Lung (tissue), 12 donors: ENCODE measurements around the gene MSRB3. TPM values are rescaled to one million over a fixed set of nuclear protein-coding genes. Genes with fewer than 3 reads are reported as not detected.

Experiments used
- ATAC-seq: fragments of 200-7000 bp; cut with Tn5 transposase; one replicate; pipeline ENCODE4 v1.9.1; 2020; ENCODE audit warnings: moderate number of reproducible peaks; ENCODE audit not compliant: insufficient read depth, low FRiP score
- DNase-seq, 3 donors: peaks; one replicate each; pipeline ENCODE4 v3.0.0-alpha.2; 2013 to 2017
- H3K27ac ChIP-seq, 2 donors: one replicate each; pipeline ENCODE4 v1.5.1; 2013; ENCODE audit warnings: mild to moderate bottlenecking in 2 of 2, moderate library complexity in 2 of 2, control low read depth in 1 of 2, inconsistent platforms in 1 of 2, low read depth in 1 of 2, low read length in 1 of 2
- H3K27me3 ChIP-seq, 3 donors: one replicate each; pipeline ENCODE4 v1.5.1; 2013; ENCODE audit warnings: low read length in 2 of 3; ENCODE audit not compliant: control insufficient read depth in 3 of 3, insufficient read depth in 3 of 3
- H3K36me3 ChIP-seq, 4 donors: one replicate each; pipeline ENCODE4 v1.5.1; 2013; ENCODE audit warnings: low read length in 4 of 4, mild to moderate bottlenecking in 1 of 4, moderate library complexity in 1 of 4; ENCODE audit not compliant: control insufficient read depth in 4 of 4, insufficient read depth in 4 of 4
- H3K4me1 ChIP-seq, 5 donors: one replicate each; pipeline ENCODE4 v1.5.1; 2013; ENCODE audit warnings: low read length in 5 of 5, mild to moderate bottlenecking in 2 of 5, moderate library complexity in 1 of 5; ENCODE audit not compliant: control insufficient read depth in 5 of 5, insufficient read depth in 5 of 5
- H3K4me3 ChIP-seq: one replicate; pipeline ENCODE4 v1.5.1; 2013; ENCODE audit warnings: mild to moderate bottlenecking, control low read depth, moderate library complexity
- H3K9ac ChIP-seq, 2 donors: one replicate each; pipeline ENCODE4 v1.5.1; 2013; ENCODE audit warnings: low read length in 2 of 2, control low read depth in 1 of 2; ENCODE audit not compliant: insufficient read depth in 1 of 2
- H3K9me3 ChIP-seq, 4 donors: one replicate each; pipeline ENCODE4 v1.5.1; 2013; ENCODE audit warnings: low read length in 3 of 4, mild to moderate bottlenecking in 1 of 4, moderate library complexity in 1 of 4; ENCODE audit not compliant: control insufficient read depth in 4 of 4, insufficient read depth in 3 of 4
- CTCF ChIP-seq: IDR thresholded peaks from 2 replicates; pipeline ENCODE4 v1.5.1; 2012; ENCODE audit warnings: mild to moderate bottlenecking; ENCODE audit errors: control extremely low read depth, extremely low read depth
- WGBS, 2 donors: extraction: QIAGEN DNeasy Blood & Tissue Kit; methylation state at CpG; one replicate each; pipeline ENCODE4 v1.1.7; 2013; 5-methylcytosine and 5-hydroxymethylcytosine counted together
- polyA plus RNA-seq, 2 donors: library from polyadenylated mRNA; stranded (reverse); fragments of 200-250 nt; gene quantifications; one replicate each; pipeline ENCODE4 v1.2.1, GENCODE V29; 2013
- total RNA-seq, 2 donors: library from RNA; depleted of rRNA in 1 of 2; stranded (reverse); fragments of >200 nt in 1 of 2; gene quantifications; one replicate each; pipeline ENCODE4 v1.2.1, GENCODE V29; 2014 to 2021
- donor health status: control.
- donor health status: control.
- donor health status: Bipolar disorder and iron deficiency.
- donor health status: healthy.
- donor health status: DM: yes; HTN: yes; CAD: no.

MSRB3 gene
- total and polyA plus RNA-seq, 4 donors = 11.5 to 41.5 (median 28.3) TPM

GRCh38 chr12:65432651-65433050, 154.2 kb downstream of the MSRB3 start:
- H3K27me3 ChIP-seq = no peaks in the 10 kb centered on the region
- no peak overlapping the region for H3K27ac ChIP-seq
- DNase-seq (no peak), ATAC-seq (no peak)
- no peak overlapping the region for H3K4me3 ChIP-seq
- no peaks in the 10 kb centered on the region for H3K9me3 ChIP-seq
- peaks cover 0 to 2% (median 0%) of the 10 kb centered on the region in 4 donors for H3K36me3 ChIP-seq
- no peak overlapping the region for H3K9ac ChIP-seq
- peaks cover 0 to 16% (median 7%) of the 10 kb centered on the region in 5 donors for H3K4me1 ChIP-seq
- WGBS, 2 donors = 0 to 95% methylated on average over 1 of the region's 1 CpG
- TF ChIP-seq CTCF = no peak

GRCh38 chr12:65434737-65435136, 156.3 kb downstream of the MSRB3 start:
- Histone ChIP-seq H3K9ac (no peak overlapping the region), H3K9me3 (no peaks in the 10 kb centered on the region), H3K27ac (no peak overlapping the region), H3K27me3 (no peaks in the 10 kb centered on the region), H3K4me3 (no peak overlapping the region), H3K4me1 (peaks cover 0 to 15% (median 7%) of the 10 kb centered on the region in 5 donors), H3K36me3 (peaks cover 0 to 3% (median 0%) of the 10 kb centered on the region in 4 donors)
- no peak for TF ChIP-seq CTCF
- WGBS, 2 donors = 89 to 92% methylated on average over 3 of the region's 3 CpGs
- DNase-seq (no peak), ATAC-seq (no peak)

GRCh38 chr12:65443038-65443437, 164.6 kb downstream of the MSRB3 start:
- Histone ChIP-seq H3K4me1 (peaks cover 0 to 5% (median 0%) of the 10 kb centered on the region in 5 donors), H3K4me3 (no peak overlapping the region), H3K9ac (no peak overlapping the region), H3K36me3 (no peaks in the 10 kb centered on the region), H3K27me3 (no peaks in the 10 kb centered on the region), H3K27ac (no peak overlapping the region), H3K9me3 (no peaks in the 10 kb centered on the region)
- DNase-seq (no peak), ATAC-seq (no peak)
- WGBS, 2 donors = 81 to 82% methylated on average over 2 of the region's 2 CpGs
- TF ChIP-seq CTCF = no peak

- DNase-seq (no peak), ATAC-seq (no peak)
- peaks cover 0 to 9% (median 0%) of the 10 kb centered on the region in 5 donors for H3K4me1 ChIP-seq
- H3K27ac ChIP-seq = no peak overlapping the region
- WGBS, 2 donors = 95 to 96% methylated on average over 2 of the region's 2 CpGs
- no peaks in the 10 kb centered on the region for H3K27me3 ChIP-seq
- no peak for TF ChIP-seq CTCF
- H3K9me3 ChIP-seq = no peaks in the 10 kb centered on the region
- no peaks in the 10 kb centered on the region for H3K36me3 ChIP-seq
- no peak overlapping the region for H3K4me3 ChIP-seq
- no peak overlapping the region for H3K9ac ChIP-seq
Measured at GRCh38 chr12:65444996-65445395, 166.5 kb downstream of the MSRB3 start.
